IPS DF 4.7 (cell line): Measurements from ENCODE around the gene TMIE.

Experiments
- DNase-seq: peaks from one replicate; pipeline ENCODE4 v3.0.0-alpha.2; 2013; ENCODE audit warnings: low spot score; ENCODE audit errors: extremely low read depth

The TMIE gene

GRCh38 chr3:46701181-46701939 is at the start of gene TMIE:
Gene TMIE, plus strand, starts transcription at chr3:46701392. Its CDS starts 96 bp downstream, at chr3:46701488.
- DNase-seq = no peak

- DNase-seq = no peak
These were observed 45.9 kb upstream of the TMIE start for GRCh38 chr3:46655271-46655670.

- DNase-seq = no peak
These were observed 44.2 kb upstream of the TMIE start for GRCh38 chr3:46656778-46657556.

GRCh38 chr3:46659285-46659684 is 41.9 kb upstream of the TMIE start:
- no peak for DNase-seq

GRCh38 chr3:46660003-46660402 is 41.2 kb upstream of the TMIE start:
- no peak for DNase-seq

- no peak for DNase-seq
These were observed 40.4 kb upstream of the TMIE start for GRCh38 chr3:46660543-46661523.

GRCh38 chr3:46661776-46662766 is 39.1 kb upstream of the TMIE start:
- DNase-seq = no peak

GRCh38 chr3:46662771-46663551 is 38.2 kb upstream of the TMIE start:
- no peak for DNase-seq

- DNase-seq = no peak
These were observed 37.5 kb upstream of the TMIE start for GRCh38 chr3:46663591-46664135.

- DNase-seq = no peak
These were observed 36.8 kb upstream of the TMIE start for GRCh38 chr3:46664188-46664970.

GRCh38 chr3:46664971-46665762 is 36.0 kb upstream of the TMIE start:
- DNase-seq = no peak

GRCh38 chr3:46665763-46666452 is 35.3 kb upstream of the TMIE start:
- DNase-seq = no peak

- DNase-seq = no peak
These were observed 34.7 kb upstream of the TMIE start for GRCh38 chr3:46666453-46666845.

GRCh38 chr3:46667061-46667621 is 34.1 kb upstream of the TMIE start:
- DNase-seq = no peak

GRCh38 chr3:46667657-46668056 is 33.5 kb upstream of the TMIE start:
- no peak for DNase-seq

GRCh38 chr3:46668116-46668515 is 33.1 kb upstream of the TMIE start:
- DNase-seq = no peak

GRCh38 chr3:46668591-46668990 is 32.6 kb upstream of the TMIE start:
- DNase-seq = no peak
